SK-N-SH (cell line): ENCODE results near the gene SHTN1. TPM values are rescaled to one million over a fixed set of nuclear protein-coding genes. Genes with fewer than 3 reads are reported as not detected.

Experiments
- CTCF ChIA-PET: fragments of 300-600, 350-600 bp; formaldehyde crosslinking; extraction: SDS; loops from one replicate; lab custom pipeline; 2021; lab: Yijun Ruan, JAX
- POLR2A ChIA-PET: fragments of 350-600 bp; sonication (Branson Sonifier 250); formaldehyde crosslinking; extraction: SDS; loops from one replicate; lab custom pipeline; 2020; ENCODE audit warnings: antibody characterized with exemption, inconsistent platforms; lab: Yijun Ruan, JAX
- DNase-seq: peaks from one replicate; pipeline ENCODE4 v3.0.0; 2012
- H2AFZ ChIP-seq: fragments of 200-600 bp; sonication (generic); 2 replicates; pipeline ENCODE4 v1.8.1; 2016; ENCODE audit warnings: antibody characterized with exemption, mild to moderate bottlenecking, low read depth
- H3F3A ChIP-seq: fragments of 200-600 bp; sonication (generic); replicated peaks from 2 replicates; pipeline ENCODE3; 2016; ENCODE audit warnings: antibody characterized with exemption, mild to moderate bottlenecking; ENCODE audit not compliant: insufficient read depth
- H3K27ac ChIP-seq, 2 experiments: fragments of 200-500 bp in 1 of 2; fragments of 200-600 bp in 1 of 2; sonication (Bioruptor generic) in 1 of 2; sonication (generic), shearing (Covaris generic) in 1 of 2; 2 replicates each; pipeline versions ENCODE4 v1.5.1 to v1.6.1; 2014 to 2016; ENCODE audit warnings: low read depth in 2 of 2, inconsistent platforms in 1 of 2, low read length in 1 of 2, mild to moderate bottlenecking in 1 of 2, mixed read lengths in 1 of 2
- H3K27me3 ChIP-seq: fragments of 200-600 bp; sonication (generic), shearing (Covaris generic); 2 replicates; pipeline ENCODE4 v1.6.1; 2016; ENCODE audit warnings: mixed run types; ENCODE audit not compliant: insufficient read depth
- H3K36me3 ChIP-seq, 2 experiments: fragments of 200-500 bp in 1 of 2; fragments of 200-600 bp in 1 of 2; sonication (Bioruptor generic) in 1 of 2; sonication (generic) in 1 of 2; replicated peaks in 1 of 2; 2 replicates each; pipeline versions ENCODE3 to v1.5.1; 2014 to 2016; ENCODE audit warnings: low read length in 1 of 2, mild to moderate bottlenecking in 1 of 2; ENCODE audit not compliant: insufficient read depth in 2 of 2, control insufficient read depth in 1 of 2
- H3K4me1 ChIP-seq, 2 experiments: fragments of 200-500 bp in 1 of 2; fragments of 200-600 bp in 1 of 2; sonication (Bioruptor generic) in 1 of 2; sonication (generic), shearing (Covaris generic) in 1 of 2; 2 replicates each; pipeline versions ENCODE4 v1.5.1 to v1.6.1; 2014 to 2016; ENCODE audit warnings: low read depth in 1 of 2, low read length in 1 of 2, mixed run types in 1 of 2; ENCODE audit not compliant: insufficient read depth in 2 of 2, control insufficient read depth in 1 of 2
- H3K4me2 ChIP-seq: fragments of 200-600 bp; sonication (generic), shearing (Covaris generic); 2 replicates; pipeline ENCODE4 v1.6.1; 2017; ENCODE audit warnings: mixed run types
- H3K4me3 ChIP-seq, 2 experiments: fragments of 200-500 bp in 1 of 2; fragments of 200-600 bp in 1 of 2; sonication (Bioruptor generic) in 1 of 2; sonication (generic), shearing (Covaris generic) in 1 of 2; 2 replicates each; pipeline versions ENCODE4 v1.5.1 to v1.8.1; 2014 to 2016; ENCODE audit warnings: low read depth in 2 of 2, inconsistent platforms in 1 of 2, low read length in 1 of 2, mild to moderate bottlenecking in 1 of 2, mixed read lengths in 1 of 2, moderate library complexity in 1 of 2
- H3K79me2 ChIP-seq: fragments of 200-600 bp; sonication (generic); 2 replicates; pipeline ENCODE4 v1.8.1; 2017; ENCODE audit warnings: mild to moderate bottlenecking; ENCODE audit not compliant: insufficient read depth
- H3K9ac ChIP-seq: fragments of 200-600 bp; sonication (generic); 2 replicates; pipeline ENCODE4 v1.6.1; 2017; ENCODE audit warnings: mixed run types
- H3K9me2 ChIP-seq: fragments of 200-600 bp; sonication (generic); 2 replicates; pipeline ENCODE4 v1.6.1; 2017; ENCODE audit warnings: mixed run types
- H3K9me3 ChIP-seq: fragments of 200-600 bp; sonication (generic); 2 replicates; pipeline ENCODE4 v1.6.1; 2017; ENCODE audit warnings: mixed run types, mild to moderate bottlenecking, moderate library complexity
- H4K20me1 ChIP-seq: fragments of 200-600 bp; sonication (generic); 2 replicates; pipeline ENCODE4 v1.6.1; 2017; ENCODE audit warnings: mild to moderate bottlenecking, mixed run types; ENCODE audit not compliant: insufficient read depth
- CHD2 ChIP-seq: fragments of 150-350 bp; IDR thresholded peaks from 2 replicates; pipeline ENCODE4 v1.6.1; 2018; ENCODE audit warnings: low read length; ENCODE audit not compliant: partially characterized antibody
- ELF1 ChIP-seq: IDR thresholded peaks from 2 replicates; pipeline ENCODE4 v1.4.0; 2012
- EZH2phosphoT487 ChIP-seq: fragments of 200-600 bp; sonication (generic); IDR thresholded peaks from 2 replicates; pipeline ENCODE4 v1.6.1; 2017; ENCODE audit warnings: low read depth, mixed run types, mild to moderate bottlenecking, antibody characterized with exemption, moderate library complexity, borderline replicate concordance
- FOXJ3 ChIP-seq: sonication (generic); formaldehyde crosslinking; IDR thresholded peaks from 2 replicates; pipeline ENCODE4 v1.5.1; 2020; ENCODE audit warnings: mild to moderate bottlenecking, missing genetic modification reagents
- FOXM1 ChIP-seq: IDR thresholded peaks from 2 replicates; pipeline ENCODE4 v1.4.0; 2012; ENCODE audit warnings: low read depth, mild to moderate bottlenecking
- GATA2 ChIP-seq: sonication (generic); formaldehyde crosslinking; IDR thresholded peaks from 2 replicates; pipeline ENCODE4 v1.5.0; 2020; ENCODE audit warnings: mild to moderate bottlenecking, missing genetic modification reagents
- JUND ChIP-seq: IDR thresholded peaks from 2 replicates; pipeline ENCODE4 v1.4.0; 2012
- MXI1 ChIP-seq: IDR thresholded peaks from 2 replicates; pipeline ENCODE4 v1.6.1; 2012; ENCODE audit warnings: mild to moderate bottlenecking, low read depth, low read length, improper control_type of control experiment
- RFX5 ChIP-seq: IDR thresholded peaks from 2 replicates; pipeline ENCODE4 v1.6.1; 2012; ENCODE audit warnings: mild to moderate bottlenecking, improper control_type of control experiment, low read length
- RXRA ChIP-seq: IDR thresholded peaks from 2 replicates; pipeline ENCODE4 v1.4.0; 2012; ENCODE audit warnings: low read depth, mild to moderate bottlenecking, borderline replicate concordance
- TAF1 ChIP-seq: IDR thresholded peaks from 2 replicates; pipeline ENCODE4 v1.6.1; 2012; ENCODE audit warnings: low read depth, mild to moderate bottlenecking, low read length, moderate library complexity, borderline replicate concordance
- TCF12 ChIP-seq: IDR thresholded peaks from 2 replicates; pipeline ENCODE4 v1.4.0; 2012
- TEAD4 ChIP-seq: IDR thresholded peaks from 2 replicates; pipeline ENCODE4 v1.4.0; 2012; ENCODE audit warnings: mild to moderate bottlenecking, borderline replicate concordance; ENCODE audit not compliant: insufficient read depth
- YY1 ChIP-seq: IDR thresholded peaks from 2 replicates; pipeline ENCODE4 v1.4.0; 2012; ENCODE audit warnings: low read depth, mild to moderate bottlenecking
- WGBS: methylation state at CpG from one replicate; pipeline ENCODE4 v1.1.6; 2017; ENCODE audit warnings: low lambda C conversion rate; 5-methylcytosine and 5-hydroxymethylcytosine counted together
- polyA plus RNA-seq, 3 experiments: library from polyadenylated mRNA; depleted of rRNA; stranded (reverse); fragments of >200 nt; gene quantifications; 2 replicates each; pipeline ENCODE4 v1.2.3, GENCODE V29; 2012
- TF ChIP-seq, protein P1 (sequence below): IDR thresholded peaks from 2 replicates; pipeline ENCODE4 v1.4.0; 2012; ENCODE audit warnings: low read depth, borderline replicate concordance
- TF ChIP-seq, protein P2 (sequence below): fragments of 150-350 bp; IDR thresholded peaks from 2 replicates; pipeline ENCODE4 v1.6.1; 2016; ENCODE audit warnings: mild to moderate bottlenecking, low read depth, low read length
- TF ChIP-seq, protein P3 (sequence below): IDR thresholded peaks from 2 replicates; pipeline ENCODE4 v1.6.1; 2012; ENCODE audit warnings: mild to moderate bottlenecking, low read depth, low read length, moderate library complexity

The SHTN1 gene
- polyA plus RNA-seq, 1 of the 3 experiments (the other 2 are of a cell fraction) = 5.2 TPM

DNA sequence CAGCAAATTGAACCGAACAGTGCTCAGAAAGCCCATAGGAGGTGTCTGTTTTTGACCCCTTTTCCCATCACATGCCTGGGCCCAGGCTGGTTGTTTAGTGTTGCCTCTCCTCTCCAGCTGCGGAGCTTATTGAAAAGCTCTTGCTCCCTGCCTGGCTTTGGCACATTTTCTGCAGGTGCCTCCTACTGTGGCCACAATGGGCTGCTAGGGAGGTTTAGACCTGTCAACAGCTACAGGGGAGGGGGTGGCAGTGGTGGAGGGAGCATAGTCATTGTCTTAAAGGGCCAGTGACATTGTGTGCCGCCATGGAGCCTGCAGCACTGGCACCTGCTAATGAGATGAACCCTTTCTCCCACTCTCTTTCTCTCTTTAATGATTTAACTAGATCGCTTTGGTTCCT lies 168.9 kb downstream of the SHTN1 start (continued):
- TF ChIP-seq, protein P1, sequence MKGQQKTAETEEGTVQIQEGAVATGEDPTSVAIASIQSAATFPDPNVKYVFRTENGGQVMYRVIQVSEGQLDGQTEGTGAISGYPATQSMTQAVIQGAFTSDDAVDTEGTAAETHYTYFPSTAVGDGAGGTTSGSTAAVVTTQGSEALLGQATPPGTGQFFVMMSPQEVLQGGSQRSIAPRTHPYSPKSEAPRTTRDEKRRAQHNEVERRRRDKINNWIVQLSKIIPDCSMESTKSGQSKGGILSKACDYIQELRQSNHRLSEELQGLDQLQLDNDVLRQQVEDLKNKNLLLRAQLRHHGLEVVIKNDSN = no peak
- no peak for TF ChIP-seq ELF1
- TF ChIP-seq, protein P2, sequence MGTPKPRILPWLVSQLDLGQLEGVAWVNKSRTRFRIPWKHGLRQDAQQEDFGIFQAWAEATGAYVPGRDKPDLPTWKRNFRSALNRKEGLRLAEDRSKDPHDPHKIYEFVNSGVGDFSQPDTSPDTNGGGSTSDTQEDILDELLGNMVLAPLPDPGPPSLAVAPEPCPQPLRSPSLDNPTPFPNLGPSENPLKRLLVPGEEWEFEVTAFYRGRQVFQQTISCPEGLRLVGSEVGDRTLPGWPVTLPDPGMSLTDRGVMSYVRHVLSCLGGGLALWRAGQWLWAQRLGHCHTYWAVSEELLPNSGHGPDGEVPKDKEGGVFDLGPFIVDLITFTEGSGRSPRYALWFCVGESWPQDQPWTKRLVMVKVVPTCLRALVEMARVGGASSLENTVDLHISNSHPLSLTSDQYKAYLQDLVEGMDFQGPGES = no peak
- TF ChIP-seq, protein P3, sequence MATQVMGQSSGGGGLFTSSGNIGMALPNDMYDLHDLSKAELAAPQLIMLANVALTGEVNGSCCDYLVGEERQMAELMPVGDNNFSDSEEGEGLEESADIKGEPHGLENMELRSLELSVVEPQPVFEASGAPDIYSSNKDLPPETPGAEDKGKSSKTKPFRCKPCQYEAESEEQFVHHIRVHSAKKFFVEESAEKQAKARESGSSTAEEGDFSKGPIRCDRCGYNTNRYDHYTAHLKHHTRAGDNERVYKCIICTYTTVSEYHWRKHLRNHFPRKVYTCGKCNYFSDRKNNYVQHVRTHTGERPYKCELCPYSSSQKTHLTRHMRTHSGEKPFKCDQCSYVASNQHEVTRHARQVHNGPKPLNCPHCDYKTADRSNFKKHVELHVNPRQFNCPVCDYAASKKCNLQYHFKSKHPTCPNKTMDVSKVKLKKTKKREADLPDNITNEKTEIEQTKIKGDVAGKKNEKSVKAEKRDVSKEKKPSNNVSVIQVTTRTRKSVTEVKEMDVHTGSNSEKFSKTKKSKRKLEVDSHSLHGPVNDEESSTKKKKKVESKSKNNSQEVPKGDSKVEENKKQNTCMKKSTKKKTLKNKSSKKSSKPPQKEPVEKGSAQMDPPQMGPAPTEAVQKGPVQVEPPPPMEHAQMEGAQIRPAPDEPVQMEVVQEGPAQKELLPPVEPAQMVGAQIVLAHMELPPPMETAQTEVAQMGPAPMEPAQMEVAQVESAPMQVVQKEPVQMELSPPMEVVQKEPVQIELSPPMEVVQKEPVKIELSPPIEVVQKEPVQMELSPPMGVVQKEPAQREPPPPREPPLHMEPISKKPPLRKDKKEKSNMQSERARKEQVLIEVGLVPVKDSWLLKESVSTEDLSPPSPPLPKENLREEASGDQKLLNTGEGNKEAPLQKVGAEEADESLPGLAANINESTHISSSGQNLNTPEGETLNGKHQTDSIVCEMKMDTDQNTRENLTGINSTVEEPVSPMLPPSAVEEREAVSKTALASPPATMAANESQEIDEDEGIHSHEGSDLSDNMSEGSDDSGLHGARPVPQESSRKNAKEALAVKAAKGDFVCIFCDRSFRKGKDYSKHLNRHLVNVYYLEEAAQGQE = no peak
- TF ChIP-seq FOXJ3 (CRISPR knock-in tag) = no peak

DNA sequence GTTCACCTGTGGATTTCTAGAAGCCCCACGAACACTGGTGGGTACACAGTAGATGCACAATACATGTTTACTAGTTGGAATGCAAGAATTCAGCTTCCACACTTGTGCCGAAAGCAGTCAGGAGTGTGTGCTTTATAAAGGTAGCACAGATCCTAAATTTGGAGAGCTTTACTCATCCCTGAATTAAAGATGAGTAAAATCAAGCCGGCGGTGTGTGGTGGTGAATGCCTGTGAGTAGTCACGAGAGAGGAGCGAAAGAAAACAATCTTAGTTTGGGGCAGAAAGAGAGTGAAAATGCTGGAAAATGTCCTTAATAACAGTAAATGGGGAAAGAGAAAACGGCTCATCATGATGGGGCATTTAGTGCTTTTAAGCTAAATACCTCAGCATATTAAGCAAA lies 169.3 kb downstream of the SHTN1 start:
- Histone ChIP-seq H4K20me1 (no peaks in the 10 kb centered on the region), H3K9me2 (no peaks in the 10 kb centered on the region), H3K79me2 (no peaks in the 10 kb centered on the region), H3K27me3 (no peaks in the 10 kb centered on the region; the same call in 1 of the 2 replicates), H3K9ac (no peak overlapping the region), H3K4me2 (no peak overlapping the region), H3K4me3 (no peak overlapping the region), H3K36me3 (no peaks in the 10 kb centered on the region), H2AFZ (no peak overlapping the region), H3K9me3 (no peaks in the 10 kb centered on the region), H3K4me1 (no peaks in the 10 kb centered on the region), H3K27ac (no peak overlapping the region), H3F3A (no peaks in the 10 kb centered on the region)
- POLR2A ChIA-PET = interaction anchor here (1.2 kb wide), 1 partner anchor 14 kb away, joined by 4 read pairs; the partner anchor contains the start of gene ENO4
- no peak for TF ChIP-seq RFX5
- no peak for TF ChIP-seq EZH2phosphoT487
- TF ChIP-seq TCF12 = no peak
- TF ChIP-seq MXI1 = no peak
- no peak for TF ChIP-seq TAF1
- no peak for TF ChIP-seq FOXM1
- no peak for TF ChIP-seq GATA2 (CRISPR knock-in tag)
- TF ChIP-seq RXRA = no peak
- TF ChIP-seq, protein P3 = no peak
- no peak for TF ChIP-seq TEAD4
- TF ChIP-seq CHD2 = no peak
- TF ChIP-seq JUND = no peak
- no peak for TF ChIP-seq YY1
- TF ChIP-seq FOXJ3 (CRISPR knock-in tag) = no peak
- CTCF ChIA-PET = interaction anchor here (0.6 to 5.5 kb wide), 8 partner anchors 10 to 339 kb away, joined by 3 to 64 read pairs (median 4); partner anchors contain the start of gene ENO4
- WGBS = 80% methylated on average over 7 of the region's 7 CpGs
- DNase-seq = no peak
